ENCODE data around the gene LY6G5C. TPM values are rescaled to one million over a fixed set of nuclear protein-coding genes. Genes with fewer than 3 reads are reported as not detected.

LY6G5C gene
- total and polyA plus RNA-seq, 9 of the 15 experiments (the other 6 are each of a cell fraction or from before 2014, with no cell fraction given) = 0.10 to 0.67 (median 0.46) TPM; not detected in 4

- no peaks in the 10 kb centered on the region for H3K9me3 ChIP-seq (replicated peaks; ENCODE audit: control insufficient read depth, insufficient read depth, low read depth, low read length)
- H3K4me1 ChIP-seq (replicated peaks in 1 of 2; ENCODE audit: control insufficient read depth in 2 of 2, insufficient read depth in 2 of 2, low read length in 2 of 2) = peaks cover 0 to 5% of the 10 kb centered on the region in 2 experiments; a peak in 1 of 5 replicates
- H4K20me1 ChIP-seq (replicated peaks; ENCODE audit: control insufficient read depth, insufficient read depth, low read length) = no peaks in the 10 kb centered on the region
- H3K4me2 ChIP-seq (ENCODE audit: insufficient read depth, low read length) = no peak overlapping the region
- no peaks in the 10 kb centered on the region for H3K27me3 ChIP-seq (ENCODE audit: control insufficient read depth in 2 of 2, insufficient read depth in 2 of 2, low read length in 2 of 2)
- ChIA-PET POLR2A (interaction anchor here (0.6 to 11.9 kb wide), 6 partner anchors 8 to 105 kb away, joined by 3 to 190 read pairs (median 3); partner anchors contain the start of genes APOM and BAG6), CTCF (ENCODE audit: low intra/inter-chr PET ratio) (no interaction called here)
- FAIRE-seq = no peak
- no peak overlapping the region for H3K4me3 ChIP-seq
- in situ Hi-C loops (cut with MboI) = no loop called here
- 92% methylated on average over 13 of the region's 17 CpGs for WGBS (ENCODE audit: insufficient coverage, low coverage, missing lambda C conversion rate)
- BruUV-seq (replicated peaks) = no TSS peak
- H3K9ac ChIP-seq (ENCODE audit: insufficient read depth in 1 of 2, low read depth in 2 of 2, low read length in 2 of 2) = peak overlapping the region in 1 of 2 experiments; percentile 6; a peak in 1 of 4 replicates
- DNase-seq (ENCODE audit: extremely low read depth in 1 of 4, low spot score in 3 of 4) = no peak
- no peak for ATAC-seq
- H3K79me2 ChIP-seq (ENCODE audit: control insufficient read depth, insufficient read depth, low read length) = peaks cover 6% of the 10 kb centered on the region; the same call in 1 of the 3 replicates
- H2AFZ ChIP-seq (ENCODE audit: low read depth, low read length) = no peak overlapping the region
- TF ChIP-seq POLR2G (IDR thresholded peaks at IDR 0.05; ENCODE audit: low read depth, low read length) (peak; percentile 60), ZNF79 (CRISPR knock-in tag; IDR thresholded peaks at IDR 0.05; ENCODE audit: low read depth) (no peak), RBM22 (IDR thresholded peaks at IDR 0.05; ENCODE audit: low read depth, low read length, poor library complexity, severe bottlenecking) (peak; percentile 73), RBFOX2 (IDR thresholded peaks at IDR 0.05; ENCODE audit: low read depth, low read length) (peak; percentile 66)
- H3K36me3 ChIP-seq (ENCODE audit: control insufficient read depth, insufficient read depth, low read length) = peaks cover 95% of the 10 kb centered on the region
- no peak overlapping the region for H3K27ac ChIP-seq (ENCODE audit: extremely low read depth, low read depth, low read length)
- H3K9me1 ChIP-seq (ENCODE audit: control insufficient read depth, insufficient read depth, low read length) = no peaks in the 10 kb centered on the region
- intact Hi-C loops (cut with micrococcal nuclease) = no loop called here
Measured at GRCh38 chr6:31643818-31644454, 36.9 kb downstream of the LY6G5C start.
